ENCODE results near the gene RAB31. TPM values are rescaled to one million over a fixed set of nuclear protein-coding genes. Genes with fewer than 3 reads are reported as not detected.

RAB31 gene
- total RNA-seq, 1 experiment from 2014 or later = 9.5 TPM

- DNase-seq = no peak
- intact Hi-C loops (cut with micrococcal nuclease; ENCODE audit: unreplicated experiment) = no loop called here
- no peak overlapping the region for H3K4me3 ChIP-seq (ENCODE audit: low read depth, low read length)
- Mint-ChIP-seq H3K27ac (ENCODE audit: unreplicated experiment) (no peak overlapping the region), H3K4me3 (ENCODE audit: unreplicated experiment) (no peak overlapping the region), H3K4me1 (ENCODE audit: low read depth, unreplicated experiment) (peaks cover 4% of the 10 kb centered on the region), H3K9me3 (ENCODE audit: unreplicated experiment) (peaks cover 12% of the 10 kb centered on the region), H3K27me3 (ENCODE audit: insufficient read depth, unreplicated experiment) (no peaks in the 10 kb centered on the region), H3K36me3 (ENCODE audit: insufficient read depth, unreplicated experiment) (no peaks in the 10 kb centered on the region)
- peaks cover 8% of the 10 kb centered on the region for H3K4me1 ChIP-seq
- H3K36me3 ChIP-seq (ENCODE audit: control insufficient read depth, insufficient read depth, low read length) = no peaks in the 10 kb centered on the region
- no TSS peak for BruUV-seq (replicated peaks)
- H3K27me3 ChIP-seq (replicated peaks; ENCODE audit: control insufficient read depth, insufficient read depth, low read length) = no peaks in the 10 kb centered on the region
- no peaks in the 10 kb centered on the region for H3K9me3 ChIP-seq
- POLR2A ChIA-PET = no interaction called here
- TF ChIP-seq CTCF (IDR thresholded peaks at IDR 0.05; ENCODE audit: insufficient read depth in 1 of 2, low read depth in 1 of 2, low read length in 1 of 2, severe bottlenecking in 1 of 2, unreplicated experiment in 1 of 2) = no peak
- CTCF ChIA-PET = no interaction called here
Observed at GRCh38 chr18:9760641-9761040, 52.5 kb downstream of the RAB31 start.

GRCh38 chr18:9762526-9762925 is 54.4 kb downstream of the RAB31 start:
- Histone ChIP-seq H3K27me3 (replicated peaks; ENCODE audit: control insufficient read depth, insufficient read depth, low read length) (no peaks in the 10 kb centered on the region), H3K36me3 (ENCODE audit: control insufficient read depth, insufficient read depth, low read length) (no peaks in the 10 kb centered on the region), H3K9me3 (no peaks in the 10 kb centered on the region), H3K4me1 (peaks cover 14% of the 10 kb centered on the region), H3K4me3 (ENCODE audit: low read depth, low read length) (no peak overlapping the region)
- H3K36me3 Mint-ChIP-seq (ENCODE audit: insufficient read depth, unreplicated experiment) = no peaks in the 10 kb centered on the region
- no peak for DNase-seq
- POLR2A ChIA-PET = no interaction called here
- no peak overlapping the region for H3K4me3 Mint-ChIP-seq (ENCODE audit: unreplicated experiment)
- H3K9me3 Mint-ChIP-seq (ENCODE audit: unreplicated experiment) = peaks cover 12% of the 10 kb centered on the region
- CTCF ChIA-PET = no interaction called here
- H3K4me1 Mint-ChIP-seq (ENCODE audit: low read depth, unreplicated experiment) = peaks cover 7% of the 10 kb centered on the region
- H3K27ac Mint-ChIP-seq (ENCODE audit: unreplicated experiment) = no peak overlapping the region
- no peaks in the 10 kb centered on the region for H3K27me3 Mint-ChIP-seq (ENCODE audit: insufficient read depth, unreplicated experiment)
- BruUV-seq (replicated peaks) = no TSS peak
- intact Hi-C loops (cut with micrococcal nuclease; ENCODE audit: unreplicated experiment) = no loop called here
- TF ChIP-seq CTCF (IDR thresholded peaks at IDR 0.05; ENCODE audit: insufficient read depth in 1 of 2, low read depth in 1 of 2, low read length in 1 of 2, severe bottlenecking in 1 of 2, unreplicated experiment in 1 of 2) = no peak

GRCh38 chr18:9763157-9763556 is 55.1 kb downstream of the RAB31 start:
- H3K9me3 ChIP-seq = no peaks in the 10 kb centered on the region
- Mint-ChIP-seq H3K27ac (ENCODE audit: unreplicated experiment) (no peak overlapping the region), H3K4me1 (ENCODE audit: low read depth, unreplicated experiment) (peaks cover 7% of the 10 kb centered on the region), H3K9me3 (ENCODE audit: unreplicated experiment) (peaks cover 12% of the 10 kb centered on the region), H3K27me3 (ENCODE audit: insufficient read depth, unreplicated experiment) (no peaks in the 10 kb centered on the region), H3K36me3 (ENCODE audit: insufficient read depth, unreplicated experiment) (no peaks in the 10 kb centered on the region), H3K4me3 (ENCODE audit: unreplicated experiment) (no peak overlapping the region)
- peaks cover 14% of the 10 kb centered on the region for H3K4me1 ChIP-seq
- BruUV-seq (replicated peaks) = no TSS peak
- no peak for TF ChIP-seq CTCF (IDR thresholded peaks at IDR 0.05; ENCODE audit: insufficient read depth in 1 of 2, low read depth in 1 of 2, low read length in 1 of 2, severe bottlenecking in 1 of 2, unreplicated experiment in 1 of 2)
- no peaks in the 10 kb centered on the region for H3K27me3 ChIP-seq (replicated peaks; ENCODE audit: control insufficient read depth, insufficient read depth, low read length)
- ChIA-PET CTCF (no interaction called here), POLR2A (no interaction called here)
- H3K36me3 ChIP-seq (ENCODE audit: control insufficient read depth, insufficient read depth, low read length) = no peaks in the 10 kb centered on the region
- no peak for DNase-seq
- intact Hi-C loops (cut with micrococcal nuclease; ENCODE audit: unreplicated experiment) = no loop called here
- no peak overlapping the region for H3K4me3 ChIP-seq (ENCODE audit: low read depth, low read length)
